ENCODE measurements around the gene PLCXD3.

The PLCXD3 gene

DNA sequence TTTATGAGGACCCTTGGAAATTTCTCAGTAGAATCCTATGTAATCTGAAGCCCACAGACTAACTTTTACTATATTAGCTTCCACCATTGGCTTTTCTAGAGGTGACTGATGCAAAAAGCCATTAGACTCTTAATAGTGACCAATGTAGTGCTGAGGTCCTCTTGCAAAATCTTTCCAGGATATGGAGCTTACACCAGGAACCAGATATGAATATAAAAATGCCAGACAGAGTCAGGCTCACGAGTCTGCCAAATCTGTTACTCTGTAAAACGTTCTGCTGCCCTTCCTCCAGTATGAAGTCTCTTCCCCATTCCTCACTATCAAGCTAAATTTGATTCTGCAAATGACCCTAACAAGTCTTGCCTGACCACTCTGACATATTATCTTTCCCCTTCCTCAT is 223.7 kb downstream of the PLCXD3 start:
- DNase-seq: no peak

DNA sequence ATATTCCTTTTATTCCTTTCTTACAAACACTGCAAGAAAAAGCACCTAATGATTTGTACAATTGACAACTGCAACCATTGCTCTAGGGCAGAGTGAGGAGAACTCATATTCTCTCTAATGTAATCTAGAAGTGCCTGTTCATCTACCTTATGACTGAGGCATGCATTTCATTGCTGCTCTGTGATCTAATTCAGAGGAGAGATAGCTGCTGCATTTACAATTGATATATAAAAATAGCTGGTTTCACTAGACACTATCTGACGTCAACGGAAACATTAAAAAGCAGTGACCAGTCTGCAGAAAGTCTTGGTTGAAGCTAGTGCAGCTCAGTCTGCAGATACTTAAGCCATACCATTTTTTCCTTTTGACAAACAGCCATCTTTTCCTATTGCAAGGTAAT is 224.2 kb downstream of the PLCXD3 start:
- no peak for DNase-seq

- no peak for DNase-seq
Observed at GRCh38 chr5:41284938-41285337, 225.5 kb downstream of the PLCXD3 start.

DNA sequence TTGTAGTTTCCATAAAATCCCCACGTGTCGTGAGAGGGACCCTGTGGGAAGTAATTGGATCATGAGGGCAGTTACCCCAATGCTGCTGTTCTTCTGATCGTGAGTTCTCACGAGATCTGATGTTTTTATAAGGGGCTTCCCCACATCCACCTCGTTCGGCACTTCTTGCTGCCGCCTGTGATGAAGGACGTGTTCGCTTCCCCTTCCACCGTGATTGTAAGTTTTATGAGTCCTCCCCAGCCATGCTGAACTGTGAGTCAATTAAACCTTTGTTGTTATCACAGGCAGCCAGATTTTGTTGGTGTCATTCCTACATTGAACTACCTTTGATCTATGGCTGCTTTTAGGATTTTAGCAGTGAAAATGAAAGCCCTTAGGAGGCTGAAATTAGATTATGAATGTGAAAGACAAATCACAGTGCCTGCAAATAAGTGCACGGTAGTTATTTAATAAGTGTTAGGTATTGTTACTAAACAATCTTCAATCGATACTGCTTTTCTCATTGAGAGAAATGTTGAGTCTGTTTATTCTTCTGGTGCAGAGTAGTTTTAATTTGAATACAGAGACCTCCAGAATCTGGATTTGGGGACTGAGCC is 229.1 kb downstream of the PLCXD3 start:
- DNase-seq: no peak

DNA sequence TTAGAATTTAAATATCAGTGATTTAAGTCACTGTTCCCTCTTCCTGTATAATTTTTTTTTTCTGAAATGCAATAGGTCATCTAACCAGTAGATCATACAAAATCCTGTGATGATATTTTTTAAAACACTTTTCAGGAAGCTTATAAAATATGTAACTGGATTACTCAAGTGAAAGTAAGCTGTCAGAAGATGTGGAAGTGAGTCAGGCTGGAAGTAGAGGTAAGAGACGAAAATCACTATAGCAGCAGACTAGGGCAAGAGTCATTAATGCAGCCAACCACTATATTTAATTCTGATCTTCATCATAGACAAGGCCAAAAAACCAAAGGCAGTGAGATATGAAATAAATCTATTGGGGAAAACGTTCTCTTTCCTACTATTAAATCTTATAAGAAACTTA is 231.4 kb downstream of the PLCXD3 start:
- DNase-seq: no peak

DNA sequence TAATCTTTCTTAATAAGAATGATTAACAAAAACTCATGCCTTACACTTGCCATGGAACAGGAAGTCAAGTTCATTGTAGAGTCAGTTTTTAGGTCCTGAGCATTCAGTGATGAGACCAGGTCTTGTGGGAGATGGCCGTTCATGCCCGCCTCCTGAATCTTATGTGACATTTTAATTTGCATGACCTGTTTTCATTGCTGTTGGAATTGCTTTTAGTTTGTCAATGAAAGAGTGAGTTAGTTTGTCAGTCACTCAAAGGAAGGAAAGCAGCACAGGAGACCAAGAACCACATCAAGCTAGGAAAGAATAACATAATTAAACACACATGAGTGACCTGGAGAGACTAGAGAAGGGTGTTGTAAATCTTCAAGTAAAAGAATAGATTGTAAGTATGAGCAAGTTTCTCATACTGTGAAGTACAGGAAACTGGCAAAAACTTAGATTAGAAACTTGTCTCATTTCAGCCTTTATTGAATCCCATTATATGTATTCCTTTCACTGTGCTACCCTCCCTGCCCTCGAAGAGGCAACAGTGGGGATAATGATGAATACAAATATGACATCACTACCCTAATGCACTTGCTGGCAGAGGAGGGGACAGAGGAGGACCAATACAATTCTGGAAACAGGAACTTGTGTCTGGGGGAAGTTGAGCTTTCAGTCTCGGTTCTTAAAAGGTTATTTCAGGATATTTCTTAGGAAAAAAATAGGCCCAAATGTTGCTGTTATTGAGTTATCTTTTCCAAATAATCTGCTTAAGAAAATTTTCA is 232.7 kb downstream of the PLCXD3 start:
- DNase-seq: peak in 1 of 51 donors; percentile 2

DNA sequence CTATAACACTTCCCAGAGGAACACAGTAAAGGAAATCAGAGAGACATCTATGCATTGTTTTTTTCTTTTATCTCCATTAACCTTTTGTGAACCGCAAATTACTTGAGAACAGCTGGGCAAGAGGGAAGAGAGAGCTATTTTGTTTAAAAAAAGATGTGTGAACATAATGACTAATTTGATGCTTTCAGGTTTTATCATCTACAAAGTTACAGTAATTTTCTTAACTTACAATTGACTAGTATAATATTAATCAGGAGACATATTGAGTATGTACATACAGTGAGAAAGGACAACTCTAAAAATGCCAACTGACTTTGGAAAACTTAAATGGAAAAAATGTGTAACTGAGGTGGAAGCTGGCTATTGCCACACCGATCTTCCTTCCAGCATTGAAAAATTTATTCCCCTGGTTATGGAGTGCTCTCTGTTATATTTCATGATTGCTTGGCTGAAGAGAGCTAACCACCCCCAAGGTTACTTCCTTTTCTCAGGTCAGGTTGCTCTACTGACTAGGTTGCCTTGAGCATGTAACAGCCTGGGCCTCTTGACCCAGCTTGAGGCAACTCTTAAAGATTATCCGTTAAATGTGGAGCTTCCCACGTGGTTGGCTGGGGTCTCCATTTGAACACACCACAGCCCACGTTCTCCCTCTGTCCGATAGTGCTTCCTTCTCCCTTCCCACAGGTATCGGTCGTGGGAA is 234.4 kb downstream of the PLCXD3 start:
- DNase-seq: no peak

DNA sequence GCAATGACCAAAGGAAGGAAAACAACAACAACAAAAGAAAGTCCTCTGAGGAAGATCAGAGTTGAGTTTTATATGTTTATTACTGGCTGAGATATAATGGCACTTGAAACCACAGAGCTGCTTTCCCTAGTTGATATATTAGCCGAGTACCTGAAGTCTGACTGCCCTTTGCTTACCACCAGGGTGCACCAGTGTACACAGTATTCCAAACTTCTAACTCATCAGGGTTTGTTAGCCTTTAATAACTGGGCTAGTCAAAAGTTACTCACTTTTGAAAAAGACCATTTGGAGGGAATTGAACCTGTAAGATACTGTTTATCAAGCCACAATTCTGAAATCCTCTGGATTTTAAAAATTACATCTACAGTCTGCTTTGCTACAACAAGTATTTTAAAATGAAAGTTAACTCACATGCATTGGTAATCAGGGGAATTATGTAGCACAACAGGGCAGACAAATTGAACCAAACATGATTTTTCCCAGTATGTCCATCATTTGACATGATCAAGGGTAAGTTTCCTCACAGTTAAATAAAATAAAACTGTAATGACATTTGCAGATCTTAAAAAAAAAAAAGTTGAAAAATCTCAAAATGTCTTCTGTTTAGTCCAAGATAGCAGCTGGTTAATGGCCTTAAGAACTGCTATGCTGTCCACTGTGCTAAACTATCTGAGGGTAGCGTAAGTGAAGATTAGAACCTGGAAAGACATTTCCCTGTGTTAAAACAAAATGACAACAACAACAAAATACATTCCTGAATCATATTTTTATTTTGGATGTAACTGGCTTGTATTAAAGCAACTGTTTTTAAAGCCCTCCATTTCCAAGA is 239.8 kb downstream of the PLCXD3 start:
- peak in 30 of 51 donors; percentile 1 to 73 (median 14) for DNase-seq

GRCh38 chr5:41268894-41269293 is 241.5 kb downstream of the PLCXD3 start:
- no peak for DNase-seq

DNA sequence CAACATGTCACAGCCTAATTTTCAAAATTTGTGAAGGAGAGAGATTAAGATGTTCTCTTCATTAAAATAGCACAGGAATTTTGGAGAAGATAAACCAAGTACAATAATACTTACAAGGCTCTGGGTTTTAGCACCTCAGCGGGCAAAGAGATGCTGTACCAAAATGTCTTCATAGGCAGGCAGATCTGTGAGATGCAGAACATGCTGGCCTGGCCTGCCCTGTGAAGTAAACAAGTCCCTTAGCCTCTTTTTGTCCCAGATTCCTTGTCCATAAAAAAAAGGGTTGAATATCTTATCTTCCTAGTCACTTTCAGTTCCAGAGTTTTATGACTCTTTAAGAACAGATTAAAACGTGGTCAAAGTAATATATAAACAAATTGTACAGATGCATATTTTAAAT is 244.0 kb downstream of the PLCXD3 start:
- DNase-seq: no peak

DNA sequence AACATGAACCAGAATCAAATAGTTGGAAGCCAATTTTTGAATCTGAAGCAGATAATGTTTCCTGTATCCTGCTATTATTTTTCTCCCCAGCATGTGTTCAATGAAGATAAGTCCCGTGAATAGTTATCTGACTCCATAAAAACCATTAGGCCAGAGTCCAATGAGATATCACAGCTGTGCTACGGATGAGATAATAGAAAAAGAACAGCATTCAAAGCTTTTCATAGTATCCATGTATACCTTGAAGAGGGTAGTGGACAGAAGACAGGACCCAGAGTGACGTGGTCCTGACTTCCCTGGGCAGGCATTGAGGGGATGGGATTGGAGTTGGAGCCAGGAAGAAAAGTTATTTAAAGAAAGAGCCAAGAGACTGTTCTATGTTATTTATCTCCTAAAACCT is 246.4 kb downstream of the PLCXD3 start:
- DNase-seq: no peak

- no peak for DNase-seq
Observed at GRCh38 chr5:41263335-41263734, 247.1 kb downstream of the PLCXD3 start.
